Fibroblast of the aortic adventitia (primary cell): ENCODE data around the gene CORO1C. TPM values are rescaled to one million over a fixed set of nuclear protein-coding genes. Genes with fewer than 3 reads are reported as not detected.

Experiments
- DNase-seq: peaks from one replicate; pipeline ENCODE4 v3.0.0-alpha.2; 2010; ENCODE audit warnings: low read depth
- H3K4me3 ChIP-seq: 2 replicates; pipeline ENCODE4 v1.5.1; 2011; ENCODE audit warnings: low read depth, mild to moderate bottlenecking, control low read depth, low read length, moderate library complexity
- total RNA-seq: library from RNA; depleted of rRNA; stranded (reverse); fragments of >200 nt; gene quantifications from 2 replicates; pipeline ENCODE4 v1.2.3, GENCODE V29; 2012; ENCODE audit warnings: low replicate concordance
- TF ChIP-seq, protein P1 (sequence below): IDR thresholded peaks from 2 replicates; pipeline ENCODE4 v1.5.1; 2011; ENCODE audit warnings: mild to moderate bottlenecking, low read length, control low read depth, inconsistent platforms; ENCODE audit not compliant: insufficient read depth

Gene CORO1C
- total RNA-seq, 1 donor, result 202 TPM

DNA sequence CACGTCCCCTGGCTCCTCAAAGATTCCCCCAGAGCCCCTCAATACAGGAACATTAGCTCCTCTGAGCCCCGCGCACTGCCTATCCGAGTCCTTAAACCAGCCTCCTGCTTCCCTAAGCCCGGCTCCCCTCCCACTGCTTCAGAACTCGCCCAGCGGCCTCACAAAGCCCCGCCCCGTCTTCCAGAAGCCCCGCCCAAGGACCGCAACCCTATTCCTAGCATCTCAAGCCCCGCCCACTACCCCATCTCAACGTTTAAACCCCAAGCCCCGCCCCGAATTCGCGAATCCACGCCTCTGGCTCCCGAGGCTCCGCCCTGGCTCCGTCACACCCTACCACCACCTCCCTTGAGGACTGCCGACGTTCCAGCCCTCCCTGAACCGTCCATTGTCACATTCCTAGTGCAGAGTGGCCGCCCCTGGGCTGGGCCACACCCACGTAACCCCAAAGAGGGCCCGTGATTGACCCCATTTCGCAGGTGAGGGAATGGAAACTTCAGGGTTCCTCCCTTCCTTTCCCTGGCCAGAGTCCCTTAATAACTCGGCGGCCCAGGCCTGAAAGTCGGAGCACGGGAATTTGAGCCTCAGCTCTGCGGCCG, 646 bp upstream of the CORO1C start:
- peak overlapping the region; percentile 96 for H3K4me3 ChIP-seq
- DNase-seq, result peak; percentile 98
- TF ChIP-seq, protein P1, sequence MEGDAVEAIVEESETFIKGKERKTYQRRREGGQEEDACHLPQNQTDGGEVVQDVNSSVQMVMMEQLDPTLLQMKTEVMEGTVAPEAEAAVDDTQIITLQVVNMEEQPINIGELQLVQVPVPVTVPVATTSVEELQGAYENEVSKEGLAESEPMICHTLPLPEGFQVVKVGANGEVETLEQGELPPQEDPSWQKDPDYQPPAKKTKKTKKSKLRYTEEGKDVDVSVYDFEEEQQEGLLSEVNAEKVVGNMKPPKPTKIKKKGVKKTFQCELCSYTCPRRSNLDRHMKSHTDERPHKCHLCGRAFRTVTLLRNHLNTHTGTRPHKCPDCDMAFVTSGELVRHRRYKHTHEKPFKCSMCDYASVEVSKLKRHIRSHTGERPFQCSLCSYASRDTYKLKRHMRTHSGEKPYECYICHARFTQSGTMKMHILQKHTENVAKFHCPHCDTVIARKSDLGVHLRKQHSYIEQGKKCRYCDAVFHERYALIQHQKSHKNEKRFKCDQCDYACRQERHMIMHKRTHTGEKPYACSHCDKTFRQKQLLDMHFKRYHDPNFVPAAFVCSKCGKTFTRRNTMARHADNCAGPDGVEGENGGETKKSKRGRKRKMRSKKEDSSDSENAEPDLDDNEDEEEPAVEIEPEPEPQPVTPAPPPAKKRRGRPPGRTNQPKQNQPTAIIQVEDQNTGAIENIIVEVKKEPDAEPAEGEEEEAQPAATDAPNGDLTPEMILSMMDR, result no peak

DNA sequence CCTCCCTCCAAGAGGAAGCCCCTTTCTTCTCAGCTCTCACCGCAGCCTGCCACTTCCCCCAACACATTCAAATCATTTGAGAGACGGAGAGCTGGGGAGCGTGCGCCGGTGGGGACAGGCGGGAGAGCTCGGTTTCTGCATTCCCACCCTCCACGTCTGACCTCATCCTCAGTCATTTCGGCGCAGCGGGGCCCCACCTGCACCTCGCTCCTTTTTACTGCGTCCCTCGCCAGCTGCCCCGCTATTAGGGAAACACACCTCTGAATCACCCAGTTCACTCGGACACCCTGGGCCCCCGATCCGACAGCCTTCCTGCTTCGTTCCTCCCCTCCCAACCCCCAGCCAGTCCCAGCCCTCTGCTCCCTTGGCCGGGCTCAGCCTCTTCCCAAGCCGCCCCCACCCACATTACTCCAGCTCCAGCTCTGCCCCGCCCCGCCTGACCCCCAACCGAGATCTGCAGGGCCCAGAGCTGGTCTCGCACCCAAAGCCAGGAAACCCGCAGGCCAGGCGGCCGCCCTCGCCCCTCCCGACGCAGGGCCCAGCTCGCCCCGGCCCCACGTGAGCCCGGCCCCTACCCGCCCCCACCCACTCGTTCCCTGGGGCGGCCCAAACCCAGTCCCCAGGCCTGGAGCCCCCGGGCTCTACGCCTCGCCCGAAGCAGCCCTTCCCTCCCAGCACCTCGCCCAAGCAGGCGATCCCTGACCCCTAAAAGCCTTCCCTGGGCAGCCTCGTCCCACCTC, 783 bp downstream of the CORO1C start:
- TF ChIP-seq, protein P1, result no peak
- peak overlapping the region; percentile 96 for H3K4me3 ChIP-seq
- DNase-seq, result peak; percentile 65

DNA sequence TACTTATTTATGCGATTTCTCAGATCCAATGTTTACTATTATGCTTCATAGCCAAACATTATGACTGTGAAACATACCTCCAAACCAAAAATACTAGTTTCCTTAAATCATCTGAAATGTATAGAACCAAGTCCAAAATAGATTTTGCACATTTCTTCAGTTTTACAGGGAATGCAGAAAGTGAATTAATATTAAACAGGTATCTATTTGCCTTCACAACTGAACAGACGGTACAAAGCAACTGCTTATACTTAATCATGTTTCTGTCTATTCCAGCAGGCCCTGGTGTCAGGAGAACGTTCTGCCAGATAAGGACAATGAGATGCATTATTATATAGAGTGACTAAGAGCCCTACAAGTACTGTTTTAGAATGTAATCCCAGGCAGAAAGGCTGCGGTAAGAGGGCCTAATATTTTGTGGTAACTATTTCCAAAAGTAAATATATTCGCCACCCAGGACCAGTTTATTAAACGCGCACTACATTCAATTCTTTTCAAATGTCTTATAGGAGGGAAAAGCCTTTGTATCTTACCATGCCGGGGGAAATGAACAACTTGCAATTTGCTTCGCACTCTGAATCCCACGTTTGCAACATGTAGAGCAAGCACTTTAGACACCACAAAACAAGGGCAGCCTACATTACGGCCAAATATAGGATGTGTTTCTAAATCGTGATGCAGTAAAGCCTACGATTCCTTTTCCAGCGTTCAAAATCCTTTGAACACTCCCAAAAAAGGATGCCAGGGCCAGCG, 1.5 kb downstream of the CORO1C start:
- peak overlapping the region; percentile 96 for H3K4me3 ChIP-seq
- TF ChIP-seq, protein P1, result no peak
- peak; percentile 64 for DNase-seq

DNA sequence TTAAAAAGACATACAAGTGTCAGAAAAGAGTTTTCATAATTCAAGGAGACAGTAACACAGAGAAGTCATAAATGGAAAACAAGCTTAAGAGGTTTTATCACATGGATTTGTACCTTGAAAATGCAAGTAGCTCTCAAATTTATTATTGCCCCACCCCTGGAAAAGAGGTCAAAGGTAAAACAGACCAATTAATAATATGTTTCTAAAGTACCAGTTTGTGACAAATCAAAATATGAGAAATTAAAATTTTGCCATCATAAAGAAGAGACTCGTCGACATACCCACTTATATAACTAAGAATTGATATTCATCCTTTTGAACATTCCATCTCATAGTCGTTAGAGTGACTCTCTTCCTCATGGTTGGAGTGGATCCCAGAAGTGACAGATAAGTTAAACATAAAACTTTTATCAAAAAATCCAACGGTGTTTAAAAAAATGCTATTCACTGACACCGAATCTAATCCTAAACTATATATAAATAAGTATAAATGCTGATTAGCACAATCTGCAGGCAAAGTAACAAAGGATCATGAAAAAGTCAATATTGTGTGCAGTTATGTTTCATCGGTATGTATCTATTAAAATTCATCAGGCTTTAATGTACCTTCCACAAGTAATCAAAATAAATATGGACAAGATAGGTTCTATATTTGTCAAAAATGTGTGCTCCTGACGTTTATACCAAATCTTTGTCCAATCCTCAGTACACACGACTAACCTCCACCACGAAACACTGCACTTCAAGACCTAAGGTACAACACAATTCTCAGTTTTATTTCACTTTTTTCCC, 2.3 kb downstream of the CORO1C start:
- peak overlapping the region; percentile 96 for H3K4me3 ChIP-seq
- TF ChIP-seq, protein P1, result no peak
- peak; percentile 60 for DNase-seq

DNA sequence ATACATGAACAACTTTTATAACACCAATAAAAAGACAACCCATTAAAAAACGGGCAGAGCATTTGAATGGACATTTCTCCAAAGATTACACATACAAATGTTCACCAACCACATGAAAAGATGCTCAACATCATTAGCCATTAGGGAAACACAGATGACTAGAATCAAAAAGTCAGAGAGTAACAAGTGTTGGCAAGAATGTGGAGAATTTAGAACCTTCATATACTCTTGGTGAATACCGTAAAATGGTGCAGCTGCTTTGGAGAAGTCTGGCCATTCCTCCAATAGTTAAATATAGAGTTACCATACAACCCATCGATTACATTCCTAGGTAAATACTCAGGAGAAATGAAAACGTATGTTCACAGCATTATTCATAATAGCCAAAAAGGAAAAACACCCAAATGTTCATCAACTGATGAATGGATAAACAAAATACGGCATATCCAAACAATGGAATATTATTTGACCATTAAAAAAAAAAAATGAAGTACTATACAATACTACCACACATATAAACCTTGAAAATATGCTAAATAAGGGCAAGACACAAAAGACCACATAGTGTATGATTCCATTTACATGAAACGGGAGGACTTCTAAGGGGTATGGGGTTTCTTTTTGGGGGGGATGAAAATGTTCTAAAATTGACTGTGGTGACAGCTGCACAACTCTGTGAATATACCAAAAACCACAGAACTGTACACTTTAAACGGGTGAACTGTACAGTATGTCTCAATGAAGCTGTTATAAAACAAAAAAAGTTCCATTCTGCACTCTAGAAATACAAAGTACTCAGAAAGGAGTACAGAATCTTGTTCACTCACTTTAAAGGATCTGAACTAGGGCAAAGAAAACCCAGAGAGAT, 3.2 kb downstream of the CORO1C start:
- peak overlapping the region; percentile 96 for H3K4me3 ChIP-seq
- no peak for DNase-seq
- TF ChIP-seq, protein P1, result no peak

DNA sequence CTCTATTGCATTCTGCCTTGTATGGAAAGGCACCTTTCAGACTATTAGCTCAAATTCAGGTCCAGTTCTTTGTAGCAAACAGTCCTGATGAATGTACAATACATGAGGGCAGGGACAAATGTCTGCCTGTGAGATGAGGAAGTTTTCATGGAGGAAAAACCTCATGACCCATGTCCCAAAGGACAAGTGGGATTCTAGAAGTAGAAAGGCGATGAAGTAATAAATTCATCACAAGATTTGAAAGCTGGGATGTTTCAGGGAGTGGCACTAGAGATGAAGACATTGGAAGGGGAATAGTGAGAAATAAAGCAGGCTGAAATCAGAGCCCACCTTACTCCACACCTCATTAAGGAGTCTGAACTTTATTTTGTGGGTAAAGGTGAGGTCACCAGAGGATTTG, 4.2 kb downstream of the CORO1C start:
- TF ChIP-seq, protein P1, result no peak
- DNase-seq, result no peak
- no peak overlapping the region for H3K4me3 ChIP-seq
